ENCODE results near the gene METTL16.

DNA sequence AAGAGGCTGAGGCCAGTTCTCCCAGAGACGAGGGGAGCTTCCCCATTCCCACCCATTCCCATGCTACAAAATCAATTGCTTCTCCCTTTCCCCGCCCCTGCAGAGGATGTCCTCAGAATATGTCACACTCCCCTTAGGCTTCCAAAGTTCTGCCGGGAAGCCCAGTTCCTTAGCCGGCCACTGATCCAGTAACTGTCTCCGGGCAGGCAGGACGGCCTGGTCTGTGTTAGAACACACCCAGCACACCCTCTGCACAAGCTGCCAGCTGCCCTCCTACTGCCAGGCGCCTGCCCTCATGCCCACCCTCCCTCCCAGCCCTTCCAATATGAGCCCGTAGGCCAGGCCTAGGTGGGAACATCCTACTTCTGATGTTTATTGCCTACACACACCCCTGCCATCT is 143.3 kb downstream of the METTL16 start:
- TF ChIP-seq, protein P1, sequence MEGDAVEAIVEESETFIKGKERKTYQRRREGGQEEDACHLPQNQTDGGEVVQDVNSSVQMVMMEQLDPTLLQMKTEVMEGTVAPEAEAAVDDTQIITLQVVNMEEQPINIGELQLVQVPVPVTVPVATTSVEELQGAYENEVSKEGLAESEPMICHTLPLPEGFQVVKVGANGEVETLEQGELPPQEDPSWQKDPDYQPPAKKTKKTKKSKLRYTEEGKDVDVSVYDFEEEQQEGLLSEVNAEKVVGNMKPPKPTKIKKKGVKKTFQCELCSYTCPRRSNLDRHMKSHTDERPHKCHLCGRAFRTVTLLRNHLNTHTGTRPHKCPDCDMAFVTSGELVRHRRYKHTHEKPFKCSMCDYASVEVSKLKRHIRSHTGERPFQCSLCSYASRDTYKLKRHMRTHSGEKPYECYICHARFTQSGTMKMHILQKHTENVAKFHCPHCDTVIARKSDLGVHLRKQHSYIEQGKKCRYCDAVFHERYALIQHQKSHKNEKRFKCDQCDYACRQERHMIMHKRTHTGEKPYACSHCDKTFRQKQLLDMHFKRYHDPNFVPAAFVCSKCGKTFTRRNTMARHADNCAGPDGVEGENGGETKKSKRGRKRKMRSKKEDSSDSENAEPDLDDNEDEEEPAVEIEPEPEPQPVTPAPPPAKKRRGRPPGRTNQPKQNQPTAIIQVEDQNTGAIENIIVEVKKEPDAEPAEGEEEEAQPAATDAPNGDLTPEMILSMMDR (IDR thresholded peaks at IDR 0.05; ENCODE audit: low read depth, low read length): no peak
- TF ChIP-seq POLR2A (IDR thresholded peaks at IDR 0.05; ENCODE audit: extremely low read depth, insufficient read length): no peak
- TF ChIP-seq, protein P2, sequence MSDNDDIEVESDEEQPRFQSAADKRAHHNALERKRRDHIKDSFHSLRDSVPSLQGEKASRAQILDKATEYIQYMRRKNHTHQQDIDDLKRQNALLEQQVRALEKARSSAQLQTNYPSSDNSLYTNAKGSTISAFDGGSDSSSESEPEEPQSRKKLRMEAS (IDR thresholded peaks at IDR 0.05; ENCODE audit: low read depth, low read length): no peak

All from NB4 (cell line).